Measurements from ENCODE around the gene DOK1.

The DOK1 gene

DNA sequence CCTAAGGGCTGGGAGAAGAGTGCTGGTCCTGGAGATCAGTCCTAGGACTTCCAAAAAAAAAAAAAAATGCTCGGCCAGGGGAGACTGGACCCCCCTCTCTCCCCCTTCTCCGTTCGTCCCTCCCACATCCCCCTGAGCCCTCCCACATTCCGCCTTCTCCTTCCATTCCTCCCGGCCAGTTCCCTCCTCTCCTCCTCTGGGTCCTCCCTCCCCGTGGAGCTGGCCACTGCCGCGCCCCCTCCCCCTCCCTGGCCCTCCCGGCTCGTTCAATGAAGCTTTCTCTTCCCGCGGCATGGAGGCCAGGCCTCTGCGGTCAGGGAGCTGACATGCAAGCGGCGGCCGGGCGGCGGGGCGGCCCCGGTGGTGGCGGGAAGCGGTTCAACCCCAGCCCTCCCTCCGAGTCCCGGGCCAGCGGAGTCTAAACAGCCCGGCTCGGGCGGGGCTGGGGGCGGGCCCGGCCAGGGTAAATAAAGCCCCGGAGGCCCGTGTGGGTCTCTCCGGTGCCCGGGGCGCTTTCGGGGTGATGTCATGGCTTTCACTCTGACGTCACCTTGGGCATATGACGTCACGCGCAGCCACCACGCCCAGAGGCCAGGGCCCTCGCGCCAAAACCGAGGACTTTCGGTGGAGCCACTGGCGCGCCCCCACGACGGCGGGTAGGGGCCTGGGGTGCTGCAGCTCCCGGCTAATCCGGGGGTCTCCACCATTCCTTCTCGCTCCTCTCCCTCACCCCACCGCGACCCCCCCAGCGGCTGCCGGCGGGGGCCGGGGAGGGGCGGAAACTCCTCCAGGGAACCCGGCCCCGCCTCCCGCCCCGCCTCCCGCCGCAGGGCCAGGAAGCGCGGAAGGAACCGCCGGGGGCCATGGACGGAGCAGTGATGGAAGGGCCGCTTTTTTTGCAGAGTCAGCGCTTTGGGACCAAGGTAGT is at the start of gene DOK1, which contains the start of gene LOXL3:
TSS of gene DOK1 (plus strand) at position 829 of the 928 bp plus-strand sequence. CDS start at position 864, 35 bp downstream.
TSS of gene LOXL3 (minus strand) at position 51 of the 928 bp plus-strand sequence. CDS start 1,308 bp downstream, outside the sequence.
- DNase-seq, result peak; percentile 86

DNA sequence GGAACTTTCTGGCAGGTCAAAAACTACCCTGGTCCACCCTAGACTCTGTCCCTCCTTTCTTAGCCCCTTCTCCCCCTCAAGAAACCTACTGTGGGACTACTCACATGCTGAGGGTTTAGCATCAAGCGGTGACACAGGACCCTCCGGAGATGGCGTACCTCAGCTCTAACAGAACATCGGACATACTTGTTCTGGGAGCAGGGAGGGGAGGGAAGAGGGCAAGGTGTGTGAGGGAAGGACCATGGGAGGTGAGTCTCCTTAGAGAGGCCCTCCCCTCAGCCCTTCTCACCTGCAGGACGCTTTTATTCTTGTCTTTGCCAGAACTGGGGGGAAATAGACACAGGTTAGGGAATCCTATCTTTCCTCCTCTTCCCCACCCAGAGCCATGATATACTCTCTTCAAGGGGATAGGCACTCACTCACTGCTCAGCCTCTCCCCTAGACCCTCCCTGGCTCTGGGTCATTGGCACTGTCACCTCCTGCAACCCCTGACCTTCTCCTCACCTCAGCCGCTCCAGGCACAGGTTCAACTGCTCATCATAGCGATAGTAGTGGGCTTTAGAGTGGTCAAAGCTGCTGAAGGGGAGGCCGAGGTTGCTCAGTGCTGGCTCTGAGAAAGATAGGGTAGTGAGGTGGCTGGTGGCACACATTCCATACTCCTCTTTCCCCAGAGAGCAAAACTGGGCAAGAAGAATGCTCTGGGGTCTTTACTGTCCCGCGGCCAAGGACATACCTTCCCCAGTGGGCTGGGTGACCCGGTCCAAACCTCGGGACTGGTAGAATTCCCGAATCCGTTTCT is 48.9 kb upstream of the DOK1 start:
- no peak for DNase-seq

DNA sequence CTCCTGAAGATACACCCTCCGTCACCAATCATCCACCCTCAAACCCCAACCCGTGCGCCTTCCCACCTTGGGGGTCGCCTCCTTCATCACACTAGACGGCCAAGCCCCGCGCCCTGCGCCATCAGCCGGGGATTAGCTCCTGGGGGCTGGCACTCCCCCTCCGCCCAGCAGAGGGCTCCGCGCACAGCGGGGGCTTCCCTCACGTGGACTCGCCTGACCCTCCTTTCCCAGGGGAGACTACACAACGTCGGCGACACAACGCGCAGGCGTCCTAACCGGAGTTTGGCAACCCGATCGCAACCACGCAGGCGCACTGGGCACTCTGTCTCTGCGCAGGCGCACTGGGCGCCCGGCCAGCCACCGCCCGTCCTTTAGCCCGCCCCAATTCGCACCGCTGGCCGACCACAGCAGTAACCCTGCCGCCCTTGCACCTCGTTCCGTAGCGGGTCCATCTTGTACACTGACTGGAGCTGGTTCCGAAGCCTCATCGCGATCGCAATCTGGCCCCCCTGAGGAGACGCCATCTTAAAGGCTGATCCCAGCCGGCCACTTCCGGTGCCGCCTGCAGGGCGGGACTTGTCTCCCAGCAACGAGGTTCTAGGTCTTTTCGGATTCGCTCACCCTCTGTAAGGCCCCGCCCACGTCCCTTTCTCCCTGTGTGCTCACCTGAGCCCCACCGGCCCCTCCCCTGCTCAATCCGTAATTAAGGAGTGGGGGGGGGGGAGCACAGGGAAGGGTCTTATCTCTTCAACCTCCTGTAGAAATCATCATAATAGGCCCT is 47.2 kb upstream of the DOK1 start, which contains the start of gene PCGF1:
TSS of gene PCGF1 (minus strand) at position 551 of the 781 bp plus-strand sequence. CDS start at position 524, 27 bp downstream.
- peak; percentile 98 for DNase-seq

DNA sequence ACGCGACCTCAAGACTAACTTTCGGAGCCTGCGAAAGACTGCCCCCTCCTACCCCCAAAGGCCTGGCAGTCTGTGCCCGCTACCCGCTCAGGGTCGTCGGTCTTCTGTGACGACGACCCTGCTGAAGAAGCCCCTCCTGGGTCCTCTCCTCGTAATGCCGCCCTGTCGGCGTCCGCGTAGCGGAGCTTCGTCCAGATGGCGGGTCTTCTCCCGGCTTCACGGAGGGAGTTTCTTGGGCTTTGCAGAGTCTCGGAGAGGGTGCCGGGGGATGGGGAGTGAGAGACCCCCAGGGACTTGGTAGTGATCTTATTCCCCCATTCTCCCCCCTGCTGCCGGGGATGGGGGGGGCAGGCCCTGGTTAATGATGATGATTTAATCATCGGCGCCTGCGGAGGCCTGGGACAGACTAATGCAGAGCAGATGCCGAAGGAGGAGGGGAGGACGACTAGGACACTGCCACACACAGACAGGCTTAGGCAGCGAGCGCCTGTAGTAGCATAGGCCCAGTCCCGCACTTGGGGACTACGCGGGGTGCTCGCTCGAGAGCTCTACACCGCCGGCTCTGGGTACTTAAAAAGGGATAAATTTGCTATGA is 46.5 kb upstream of the DOK1 start:
- DNase-seq, result no peak

DNA sequence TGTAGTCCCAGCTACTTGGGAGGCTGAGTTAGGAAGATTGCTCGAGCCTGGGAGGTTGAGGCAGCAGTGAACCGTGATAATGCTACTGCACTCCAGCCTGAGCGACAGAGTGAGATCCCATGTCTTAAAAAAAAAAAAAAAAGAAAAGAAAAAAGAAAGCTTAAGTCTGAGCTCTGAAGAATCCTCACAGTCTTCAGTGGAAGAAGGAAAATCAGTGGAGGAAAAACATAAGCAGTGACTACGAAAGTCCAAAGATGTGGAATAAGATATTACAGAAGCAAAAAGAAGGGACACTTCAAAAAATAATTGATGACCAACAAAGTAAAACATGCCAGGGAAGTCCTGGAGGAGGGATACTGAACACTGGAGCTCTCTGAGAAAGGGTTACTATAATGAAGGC is 44.2 kb upstream of the DOK1 start:
- DNase-seq, result no peak

DNA sequence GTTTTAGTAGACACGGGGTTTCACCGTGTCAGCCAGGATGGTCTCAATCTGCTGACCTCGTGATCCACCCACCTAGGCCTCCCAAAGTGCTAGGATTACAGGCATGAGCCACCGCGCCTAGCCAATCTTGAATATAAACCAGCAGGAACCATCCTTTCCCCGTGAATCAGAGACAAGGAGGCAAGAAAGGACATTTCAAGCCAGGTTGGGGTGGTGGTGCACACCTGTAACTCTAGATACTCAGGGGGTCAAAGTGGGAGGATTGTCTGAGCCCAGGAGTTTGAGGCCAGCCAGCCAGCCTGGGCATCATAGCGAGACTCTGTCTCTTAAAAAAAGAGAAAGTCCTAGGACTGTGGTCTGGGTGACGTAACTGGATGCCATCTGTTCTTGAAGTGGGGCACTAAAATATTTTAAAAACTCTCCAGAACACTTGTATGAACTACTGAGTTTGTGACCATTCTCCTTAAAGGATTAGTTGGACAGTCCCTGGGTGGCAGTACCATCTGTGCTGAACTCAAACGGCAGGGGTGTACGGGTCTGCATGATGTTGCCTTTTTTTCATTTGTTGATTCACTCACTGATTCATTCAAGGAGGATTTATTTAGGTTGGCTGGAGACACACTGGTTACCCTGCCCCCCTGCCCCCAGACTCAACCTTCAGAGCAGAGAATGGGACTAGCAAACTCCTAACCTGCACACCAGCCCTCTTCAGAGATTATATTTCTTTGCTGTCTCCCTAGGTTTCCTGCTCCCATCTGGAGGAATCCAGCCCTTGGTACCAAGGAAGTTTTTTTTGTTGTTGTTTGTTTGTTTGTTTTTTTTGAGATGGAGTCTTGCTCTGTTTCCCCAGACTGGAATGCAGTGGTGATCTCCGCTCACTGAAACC is 43.2 kb upstream of the DOK1 start:
- no peak for DNase-seq

DNA sequence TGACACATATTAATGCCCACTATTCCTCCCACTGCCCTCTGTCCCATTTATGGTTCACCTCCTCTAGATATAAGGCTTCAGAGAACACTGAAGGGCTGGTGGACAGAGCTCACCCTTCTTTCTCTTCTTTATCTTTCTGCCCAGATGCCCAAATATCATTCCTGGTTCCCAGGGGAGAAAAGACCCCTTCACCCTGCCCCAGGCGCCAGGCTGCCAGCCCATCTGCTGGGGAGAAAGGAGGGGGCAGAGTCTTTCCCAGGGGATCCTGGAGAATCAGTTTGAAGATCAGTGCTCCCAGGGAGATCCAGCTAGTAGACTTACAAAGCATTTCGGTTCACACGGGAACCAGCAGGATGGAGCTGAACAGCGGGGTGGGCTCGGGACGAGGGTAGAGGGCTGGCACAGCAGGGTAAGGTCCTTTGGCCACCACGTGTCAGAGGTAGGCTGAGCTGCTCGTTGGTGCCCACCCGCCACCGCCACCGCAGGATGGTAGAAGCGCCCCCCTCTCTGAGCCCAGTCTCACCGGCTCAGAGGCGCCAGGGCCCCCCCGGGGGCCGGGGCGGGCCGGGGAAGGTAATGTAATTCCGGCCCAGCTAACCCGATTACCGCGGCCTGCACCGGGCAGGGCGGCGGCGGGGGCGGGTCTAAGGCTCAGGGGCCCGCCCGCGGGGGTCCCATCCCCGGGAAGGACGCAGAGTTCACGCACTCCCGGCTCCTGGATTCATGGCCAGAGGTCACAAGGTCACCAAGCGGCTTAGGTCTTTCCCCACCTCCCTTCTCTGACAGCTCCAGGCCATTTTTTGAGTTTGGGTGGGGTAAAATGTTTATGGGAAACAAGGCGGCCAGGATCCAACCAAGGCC is 41.5 kb upstream of the DOK1 start:
- DNase-seq, result no peak

DNA sequence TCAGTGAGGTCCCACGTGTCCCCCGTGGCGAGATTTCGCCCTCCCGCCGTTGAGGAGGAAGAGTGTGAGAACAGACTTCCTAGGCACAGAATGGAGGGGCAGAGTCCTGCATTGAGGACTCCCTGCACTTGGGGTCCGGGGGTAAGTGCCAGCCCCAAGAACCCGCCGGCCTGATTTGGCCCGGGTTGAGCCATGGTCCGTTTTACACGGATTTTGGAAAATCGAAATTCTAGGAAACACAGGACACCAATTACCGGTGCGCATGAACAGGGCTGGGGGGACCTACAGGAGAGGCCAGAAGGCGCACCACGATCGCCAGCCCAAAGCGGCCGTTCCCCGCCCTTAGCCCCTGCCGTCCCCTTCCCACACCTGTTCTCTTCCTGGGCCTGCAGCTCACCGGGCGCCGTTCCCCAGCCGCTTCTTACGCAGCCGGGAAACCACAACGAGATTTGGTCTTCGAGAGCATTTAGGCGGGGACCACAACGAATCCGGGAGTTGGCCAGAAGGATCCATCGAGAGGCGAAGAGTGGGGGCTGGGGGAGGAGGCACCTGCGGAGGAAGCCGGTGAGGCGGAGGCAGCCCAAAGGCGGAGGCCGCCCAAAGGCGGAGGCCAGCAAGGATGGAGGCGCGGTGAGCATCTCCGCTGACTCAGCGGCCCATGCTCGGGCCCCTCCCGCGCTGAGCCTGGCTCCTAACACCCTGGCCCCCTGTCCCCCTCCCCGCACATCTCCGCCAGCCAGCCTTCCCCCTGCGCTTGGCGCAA is 40.7 kb upstream of the DOK1 start:
- DNase-seq, result no peak

DNA sequence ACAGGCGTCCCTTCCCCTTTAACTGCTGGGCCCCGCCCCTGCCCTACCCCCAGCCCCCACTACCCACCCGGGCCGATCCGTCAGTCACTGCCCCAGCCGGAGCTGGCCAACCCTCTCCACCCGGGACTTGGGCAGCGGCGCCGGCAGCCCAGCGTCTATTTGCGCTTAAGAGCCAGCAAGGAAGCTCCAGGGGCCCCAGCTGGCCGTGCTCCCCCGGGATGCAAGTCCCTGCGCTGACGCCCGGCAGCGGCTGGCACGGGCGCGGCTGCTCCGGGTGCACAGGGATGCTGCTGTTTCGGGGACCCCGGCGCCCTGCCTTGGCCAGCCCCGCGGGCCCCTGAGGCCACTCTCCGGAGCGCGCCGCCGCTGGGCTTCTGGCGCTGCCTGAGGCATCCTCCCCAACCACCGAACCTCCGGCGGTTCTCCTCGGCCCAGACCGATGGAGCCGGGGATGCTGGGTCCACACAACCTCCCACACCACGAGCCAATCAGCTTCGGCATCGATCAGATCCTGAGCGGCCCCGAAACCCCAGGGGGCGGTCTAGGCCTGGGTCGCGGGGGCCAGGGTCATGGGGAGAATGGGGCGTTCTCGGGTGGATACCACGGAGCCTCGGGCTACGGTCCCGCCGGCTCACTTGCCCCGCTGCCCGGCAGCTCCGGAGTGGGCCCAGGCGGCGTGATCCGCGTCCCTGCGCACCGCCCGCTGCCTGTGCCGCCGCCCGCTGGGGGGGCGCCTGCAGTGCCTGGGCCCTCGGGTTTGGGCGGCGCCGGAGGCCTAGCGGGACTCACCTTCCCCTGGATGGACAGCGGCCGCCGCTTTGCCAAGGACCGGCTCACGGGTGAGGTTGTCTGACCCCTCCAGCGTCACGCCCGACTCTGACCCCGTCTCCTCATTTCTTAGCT is 39.9 kb upstream of the DOK1 start, which contains the start of gene TLX2:
TSS of gene TLX2 (plus strand) at position 83 of the 903 bp plus-strand sequence. CDS start at position 440, 357 bp downstream.
- DNase-seq, result no peak

DNA sequence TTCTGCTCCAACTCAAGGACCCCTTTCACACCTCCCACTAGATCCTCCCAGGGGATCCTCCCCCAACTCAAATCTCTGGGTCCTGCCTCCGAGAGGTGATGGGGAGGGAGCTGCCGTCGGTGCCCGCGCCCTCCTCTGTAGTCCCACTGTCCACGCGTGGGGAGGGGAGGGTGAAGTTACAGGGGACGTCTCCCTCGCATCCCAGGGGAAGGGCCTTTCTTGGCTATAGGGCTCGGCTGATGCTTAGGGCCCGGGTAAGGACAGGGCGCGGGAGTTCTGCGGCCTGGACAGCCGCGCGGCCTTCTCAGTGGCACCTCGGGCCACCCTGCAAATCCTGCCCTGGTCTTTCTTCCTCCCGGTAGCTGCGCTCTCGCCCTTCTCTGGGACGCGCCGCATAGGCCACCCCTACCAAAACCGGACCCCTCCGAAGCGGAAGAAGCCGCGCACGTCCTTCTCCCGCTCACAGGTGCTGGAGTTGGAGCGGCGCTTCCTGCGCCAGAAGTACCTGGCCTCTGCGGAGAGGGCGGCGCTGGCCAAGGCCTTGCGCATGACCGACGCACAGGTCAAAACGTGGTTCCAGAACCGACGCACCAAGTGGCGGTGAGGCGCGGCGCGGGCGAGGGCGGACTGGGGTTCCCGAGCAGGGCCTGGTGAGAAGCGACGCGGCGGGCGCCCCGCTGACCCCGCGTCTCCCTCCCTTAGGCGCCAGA is 39.1 kb upstream of the DOK1 start:
- no peak for DNase-seq

DNA sequence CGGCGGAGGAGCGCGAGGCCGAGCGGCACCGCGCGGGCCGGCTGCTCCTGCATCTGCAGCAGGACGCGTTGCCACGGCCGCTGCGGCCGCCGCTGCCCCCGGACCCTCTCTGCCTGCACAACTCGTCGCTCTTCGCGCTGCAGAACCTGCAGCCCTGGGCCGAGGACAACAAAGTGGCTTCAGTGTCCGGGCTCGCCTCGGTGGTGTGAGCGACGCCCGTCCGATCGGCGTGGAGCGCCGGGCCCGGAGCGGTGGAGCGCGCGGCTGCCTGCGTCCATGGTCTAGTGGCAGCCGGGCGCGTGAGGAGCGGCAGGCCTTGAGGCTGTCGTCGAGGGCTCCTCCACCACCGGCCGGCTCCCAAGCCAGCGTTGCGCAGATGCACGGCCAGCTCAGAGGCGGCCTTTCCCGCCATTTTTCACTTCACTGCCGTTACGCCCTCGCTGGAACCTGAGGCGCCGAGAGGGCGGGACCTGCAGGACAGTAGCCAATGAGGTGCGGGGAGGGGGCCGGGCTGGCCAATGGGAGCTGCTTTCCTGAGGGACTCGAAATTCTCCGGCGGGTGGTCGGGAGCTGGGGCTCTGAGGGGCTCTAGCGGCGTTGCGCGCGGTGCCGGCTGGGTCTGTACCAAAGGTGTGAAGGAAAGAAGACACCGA is 38.4 kb upstream of the DOK1 start:
- DNase-seq, result peak; percentile 83

DNA sequence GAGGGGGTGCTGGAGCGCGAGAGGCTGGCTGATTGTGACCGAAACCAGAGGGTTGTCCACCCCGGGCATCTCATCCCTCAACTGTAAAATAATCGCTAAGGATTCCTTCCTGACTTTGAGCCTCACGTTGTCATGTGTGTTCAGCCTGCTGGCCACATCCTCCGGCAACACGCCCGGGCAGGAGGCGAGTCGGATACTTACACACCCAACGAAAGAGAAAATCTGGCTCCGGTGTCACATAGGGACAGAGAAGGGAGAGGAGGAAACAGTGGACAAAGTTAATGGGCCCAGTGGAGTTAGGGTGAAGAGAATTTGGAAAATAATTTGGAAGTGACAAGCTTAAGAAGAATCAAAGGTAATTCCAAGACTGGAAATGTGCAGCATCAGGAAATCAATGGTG is 37.9 kb upstream of the DOK1 start:
- no peak for DNase-seq

DNA sequence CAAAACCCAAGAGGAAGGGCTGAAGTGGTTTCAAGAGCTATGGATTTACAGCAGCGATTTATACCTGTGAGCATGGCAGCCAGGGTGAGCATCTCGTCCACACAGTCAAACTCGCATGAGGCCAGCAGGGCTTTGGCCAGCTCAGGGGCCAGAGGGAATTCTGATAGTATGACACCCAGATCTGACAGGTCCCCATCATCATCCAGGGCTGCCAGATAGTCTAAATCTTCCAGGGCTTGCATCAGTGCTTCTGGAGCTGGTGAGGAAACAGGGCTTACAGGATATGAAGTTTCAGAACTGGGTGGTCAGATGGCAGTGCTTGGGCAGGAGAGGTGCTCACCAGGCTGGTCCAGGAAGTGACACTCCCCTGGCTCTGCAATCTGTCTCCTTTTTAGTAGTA is 32.0 kb upstream of the DOK1 start:
- no peak for DNase-seq

DNA sequence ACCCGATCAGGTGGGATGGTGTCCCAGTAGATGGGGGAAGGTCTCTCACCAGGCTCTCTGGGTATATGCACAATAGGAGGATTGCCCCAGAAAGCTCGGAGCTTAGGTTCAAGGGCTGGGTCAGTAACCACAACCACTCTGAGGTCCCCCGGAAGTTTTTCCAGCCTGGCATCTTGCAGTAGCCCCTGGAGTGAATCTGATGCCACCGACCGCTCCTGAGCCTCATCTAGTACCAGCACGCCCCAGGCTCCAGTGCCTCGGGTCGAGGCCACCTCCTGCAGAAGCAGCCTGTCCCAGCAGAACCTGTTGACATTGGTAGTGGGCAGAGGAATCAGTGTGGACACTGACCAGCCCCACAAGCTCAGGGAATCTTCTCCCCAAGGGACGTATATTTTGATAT is 30.5 kb upstream of the DOK1 start:
- no peak for DNase-seq

DNA sequence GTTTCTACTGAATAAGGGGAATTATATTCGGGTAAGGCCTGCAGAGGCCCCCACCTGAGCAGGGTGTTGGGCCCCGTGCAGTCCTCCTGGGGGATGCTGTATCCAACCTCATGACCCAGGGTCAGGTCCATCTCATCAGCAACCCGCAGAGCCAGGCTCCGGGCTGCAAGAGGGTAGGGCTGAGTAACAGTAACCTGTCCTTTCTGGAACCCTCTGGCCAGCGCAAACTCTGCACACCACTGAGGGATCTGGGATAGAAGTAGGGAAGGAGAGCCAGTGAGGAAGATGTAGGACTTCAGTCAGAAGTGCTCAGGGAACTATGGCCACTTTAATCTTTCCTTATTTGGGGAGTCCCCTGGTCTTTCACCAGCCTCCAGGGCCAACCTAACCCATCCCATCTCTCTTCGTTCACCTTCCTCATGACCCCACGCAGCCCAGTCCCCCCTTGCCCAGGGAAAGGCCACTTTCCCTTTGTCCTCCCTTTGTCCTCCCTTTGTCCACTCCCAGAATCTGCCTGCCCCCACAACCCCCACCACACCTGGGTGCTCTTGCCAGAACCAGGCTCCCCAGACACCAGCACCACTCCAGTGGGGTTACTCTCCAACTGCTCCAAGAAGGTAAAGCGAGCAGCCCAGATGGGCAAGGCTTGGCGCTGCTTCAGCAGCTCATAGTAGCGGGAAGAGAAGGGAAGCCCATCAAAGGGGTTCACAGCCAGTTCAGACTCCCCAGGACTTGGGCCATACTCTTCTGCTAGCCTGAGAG is 29.4 kb upstream of the DOK1 start:
- DNase-seq, result no peak

Measured in CD4-positive, alpha-beta T cell treated with Interleukin-10 for 1 hour (primary cell).